ENCODE results near the gene TVP23B.
"Not testable (repeated sequence)": the region's sequence is repeated elsewhere in the genome, so short reads cannot be mapped to it uniquely, and the experiment has no call there.

DNA sequence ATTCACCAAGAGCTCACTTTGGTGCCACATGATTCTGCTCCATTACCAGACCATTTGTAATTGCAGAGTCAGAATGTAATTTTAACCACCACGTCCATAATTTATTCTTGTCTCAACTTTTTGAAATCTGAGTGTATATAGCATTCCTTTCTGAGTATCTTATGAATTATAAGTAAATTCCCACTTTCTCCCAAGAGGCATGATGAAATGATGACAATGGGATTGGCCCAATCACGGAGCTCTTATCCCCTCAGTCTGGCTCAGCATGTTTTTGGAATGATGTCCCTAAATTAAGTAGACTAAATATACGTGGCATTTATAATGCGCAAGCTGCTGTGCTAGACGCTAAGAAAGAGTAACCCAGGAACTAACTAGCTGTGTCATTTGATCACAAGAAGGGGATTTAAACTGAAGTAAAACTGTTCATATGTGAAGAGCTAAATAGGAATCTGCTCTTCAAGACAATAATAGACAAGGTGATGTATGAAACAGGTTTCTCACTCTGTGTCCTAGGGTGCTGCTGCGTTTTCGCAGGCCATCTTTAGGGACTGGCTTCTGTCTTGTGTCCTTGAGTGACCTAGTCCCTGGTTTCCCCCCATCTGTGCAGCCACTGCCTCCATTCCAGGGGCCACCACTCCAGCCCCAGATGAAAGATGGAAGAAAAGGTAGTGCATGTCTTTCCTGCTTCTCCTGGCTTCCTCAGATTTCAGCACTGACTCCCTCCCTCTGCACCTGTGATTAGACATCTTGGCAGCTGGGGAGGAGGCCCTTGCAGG is 41.2 kb upstream of the TVP23B start:
- TF ChIP-seq, protein P1, sequence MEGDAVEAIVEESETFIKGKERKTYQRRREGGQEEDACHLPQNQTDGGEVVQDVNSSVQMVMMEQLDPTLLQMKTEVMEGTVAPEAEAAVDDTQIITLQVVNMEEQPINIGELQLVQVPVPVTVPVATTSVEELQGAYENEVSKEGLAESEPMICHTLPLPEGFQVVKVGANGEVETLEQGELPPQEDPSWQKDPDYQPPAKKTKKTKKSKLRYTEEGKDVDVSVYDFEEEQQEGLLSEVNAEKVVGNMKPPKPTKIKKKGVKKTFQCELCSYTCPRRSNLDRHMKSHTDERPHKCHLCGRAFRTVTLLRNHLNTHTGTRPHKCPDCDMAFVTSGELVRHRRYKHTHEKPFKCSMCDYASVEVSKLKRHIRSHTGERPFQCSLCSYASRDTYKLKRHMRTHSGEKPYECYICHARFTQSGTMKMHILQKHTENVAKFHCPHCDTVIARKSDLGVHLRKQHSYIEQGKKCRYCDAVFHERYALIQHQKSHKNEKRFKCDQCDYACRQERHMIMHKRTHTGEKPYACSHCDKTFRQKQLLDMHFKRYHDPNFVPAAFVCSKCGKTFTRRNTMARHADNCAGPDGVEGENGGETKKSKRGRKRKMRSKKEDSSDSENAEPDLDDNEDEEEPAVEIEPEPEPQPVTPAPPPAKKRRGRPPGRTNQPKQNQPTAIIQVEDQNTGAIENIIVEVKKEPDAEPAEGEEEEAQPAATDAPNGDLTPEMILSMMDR (IDR thresholded peaks at IDR 0.05): not testable (repeated sequence)
- not testable (repeated sequence) for TF ChIP-seq POLR2A (IDR thresholded peaks at IDR 0.05)
